Hippocampal formation (tissue), 2 donors: ENCODE measurements around the gene EXOC6B.
"Not testable (repeated sequence)": the region's sequence is repeated elsewhere in the genome, so short reads cannot be mapped to it uniquely, and the experiment has no call there.

Source experiments
- DNase-seq, 2 donors: peaks; one replicate each; lab custom pipeline; 2025; lab: John Stamatoyannopoulos, UW

Gene EXOC6B

GRCh38 chr2:72607189-72607588 lies 218.6 kb downstream of the EXOC6B start:
- no peak for DNase-seq

GRCh38 chr2:72605836-72606442 lies 219.9 kb downstream of the EXOC6B start:
- DNase-seq: peak in 1 of 2 donors; percentile 6

GRCh38 chr2:72604468-72604867 lies 221.4 kb downstream of the EXOC6B start:
- DNase-seq: no peak

GRCh38 chr2:72603481-72603880 lies 222.4 kb downstream of the EXOC6B start:
- no peak for DNase-seq

DNA sequence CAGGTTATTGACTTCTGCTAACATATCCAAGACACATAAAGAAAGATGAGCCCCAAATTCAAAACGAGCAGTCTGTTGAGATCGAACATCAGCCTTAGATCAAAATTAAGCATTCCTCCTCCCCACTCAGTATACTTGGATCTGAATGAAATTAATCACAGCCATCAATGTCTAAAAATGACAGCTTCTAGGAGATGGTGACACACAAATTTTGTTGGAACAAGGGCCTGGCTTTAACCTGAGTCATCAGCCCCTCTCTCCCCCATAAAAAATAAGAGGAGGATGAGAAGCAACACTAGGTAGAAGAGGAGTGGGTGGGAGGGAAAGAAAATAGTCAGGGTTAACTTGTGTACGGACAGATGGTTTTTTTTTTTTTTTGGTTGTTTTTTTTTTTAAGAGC lies 223.1 kb downstream of the EXOC6B start:
- DNase-seq: no peak

GRCh38 chr2:72602095-72602494 lies 223.7 kb downstream of the EXOC6B start:
- no peak for DNase-seq

- not testable (repeated sequence) for DNase-seq
Measured at GRCh38 chr2:72583836-72584235, 242.0 kb downstream of the EXOC6B start.

- DNase-seq: no peak
Measured at GRCh38 chr2:72583376-72583775, 242.5 kb downstream of the EXOC6B start.

DNA sequence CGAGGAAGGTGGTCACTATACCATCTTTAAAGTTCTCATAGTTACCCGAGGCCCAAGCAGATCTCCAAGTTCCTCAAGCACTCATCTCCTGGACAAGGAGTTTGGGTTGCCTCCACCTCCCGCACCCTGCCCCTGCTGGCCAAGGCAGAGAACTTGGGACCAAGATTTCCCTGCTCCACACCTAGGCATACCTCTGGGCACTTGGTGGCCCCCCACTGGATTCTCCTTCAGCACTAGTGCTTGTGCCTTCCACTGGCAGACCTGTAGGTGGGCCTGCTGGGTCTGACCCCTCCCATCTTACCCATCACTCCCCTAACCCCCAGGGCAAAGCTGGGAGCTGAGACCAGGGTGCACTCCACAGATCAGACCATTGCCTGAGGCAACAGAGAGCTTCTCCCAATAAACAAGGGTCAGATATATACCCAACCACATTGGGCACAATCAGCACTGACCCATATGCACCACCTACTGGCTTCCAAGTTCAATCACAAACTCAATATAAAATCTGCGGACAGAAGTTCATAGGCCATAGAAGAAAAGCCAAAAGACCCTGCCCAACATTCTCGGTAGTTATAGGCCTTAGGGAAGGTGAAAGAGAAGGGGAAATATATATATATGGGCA lies 244.2 kb downstream of the EXOC6B start:
- no peak for DNase-seq

DNA sequence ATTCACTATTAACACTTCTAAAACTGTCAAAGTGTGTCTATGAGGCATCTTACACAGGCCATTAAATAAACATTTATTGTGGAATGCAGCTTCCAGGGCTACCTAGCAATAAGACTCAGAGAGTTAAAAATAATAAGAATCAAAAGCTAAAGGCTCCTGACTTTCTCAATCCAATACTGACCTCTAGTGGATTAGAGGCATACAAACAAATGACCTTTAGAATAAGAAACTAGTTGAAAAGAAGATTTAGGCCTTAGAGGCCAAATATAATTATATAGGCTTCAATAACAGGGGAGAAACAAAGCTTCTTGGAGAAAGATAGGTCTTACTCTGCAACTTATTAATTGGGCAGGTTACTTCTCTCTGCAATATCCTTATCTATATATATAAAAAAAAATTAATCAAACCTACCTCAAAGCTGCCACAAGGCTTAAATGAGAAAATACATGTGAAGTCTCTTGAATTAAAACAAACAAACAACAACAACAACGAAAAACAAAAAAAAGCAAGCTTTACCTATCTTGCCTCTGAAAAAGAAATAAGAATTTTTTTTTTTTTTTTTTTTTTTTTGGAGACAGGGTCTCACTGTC lies 246.1 kb downstream of the EXOC6B start:
- peak in 1 of 2 donors; percentile 75 for DNase-seq

- no peak for DNase-seq
Measured at GRCh38 chr2:72576861-72577260, 249.0 kb downstream of the EXOC6B start.

DNA sequence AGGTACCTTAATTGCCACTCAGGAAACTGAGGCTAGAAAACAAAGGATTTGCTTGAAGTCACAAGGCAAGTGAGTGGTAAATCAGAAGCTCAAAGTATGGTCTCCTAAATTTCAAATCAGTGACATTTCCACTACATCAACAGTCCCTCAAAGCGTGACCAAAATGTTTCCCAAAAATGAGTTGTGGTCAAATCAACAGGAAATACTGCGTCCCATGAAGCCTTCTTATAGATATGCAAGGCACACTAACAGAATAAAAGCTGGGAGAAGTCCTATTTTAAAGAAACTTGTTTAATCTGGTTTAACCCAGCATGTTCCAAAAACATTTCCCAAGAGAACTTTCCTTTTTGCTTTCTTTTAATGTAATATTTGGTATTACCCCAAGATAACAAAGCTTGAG lies 249.4 kb downstream of the EXOC6B start:
- no peak for DNase-seq

GRCh38 chr2:72574886-72575285 lies 250.9 kb downstream of the EXOC6B start:
- DNase-seq: no peak

DNA sequence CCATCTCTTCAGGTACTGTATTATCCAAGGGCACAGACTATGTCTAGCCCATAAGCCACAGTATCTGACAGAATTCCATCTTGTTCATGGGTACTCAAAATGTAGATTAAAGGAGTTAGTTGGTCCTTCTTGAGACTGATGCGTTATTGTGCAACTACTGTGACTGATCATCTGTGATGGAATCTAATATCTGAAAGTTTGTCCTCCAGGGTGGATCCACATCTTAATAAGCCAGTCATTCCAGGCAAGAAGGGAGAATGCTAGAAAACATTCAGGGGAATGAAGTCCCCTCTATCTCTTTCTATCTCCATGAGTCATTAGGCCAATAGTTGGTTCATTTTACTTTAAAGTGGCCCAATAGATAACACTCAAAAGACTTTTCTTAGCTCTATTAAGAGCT lies 252.6 kb downstream of the EXOC6B start:
- no peak for DNase-seq

DNA sequence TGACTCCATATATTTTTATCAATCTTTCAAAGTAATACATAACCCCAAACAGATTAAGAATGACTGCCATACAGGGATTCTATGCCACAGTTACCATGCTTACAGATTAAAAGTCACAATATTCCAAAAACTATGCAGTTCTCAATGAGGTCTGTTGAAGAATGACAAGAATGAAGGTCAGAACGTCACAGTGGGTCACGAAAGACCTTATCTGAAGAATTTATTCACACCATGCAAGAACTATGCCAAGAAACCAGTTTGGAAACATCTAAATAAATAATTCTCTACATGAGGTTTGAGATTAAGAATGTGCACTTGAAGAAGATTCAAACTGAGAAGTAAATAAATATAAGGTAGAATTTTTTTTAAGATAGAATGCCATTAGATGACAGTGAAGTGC lies 253.3 kb downstream of the EXOC6B start:
- DNase-seq: no peak

- no peak for DNase-seq
Measured at GRCh38 chr2:72570413-72570812, 255.4 kb downstream of the EXOC6B start.

DNA sequence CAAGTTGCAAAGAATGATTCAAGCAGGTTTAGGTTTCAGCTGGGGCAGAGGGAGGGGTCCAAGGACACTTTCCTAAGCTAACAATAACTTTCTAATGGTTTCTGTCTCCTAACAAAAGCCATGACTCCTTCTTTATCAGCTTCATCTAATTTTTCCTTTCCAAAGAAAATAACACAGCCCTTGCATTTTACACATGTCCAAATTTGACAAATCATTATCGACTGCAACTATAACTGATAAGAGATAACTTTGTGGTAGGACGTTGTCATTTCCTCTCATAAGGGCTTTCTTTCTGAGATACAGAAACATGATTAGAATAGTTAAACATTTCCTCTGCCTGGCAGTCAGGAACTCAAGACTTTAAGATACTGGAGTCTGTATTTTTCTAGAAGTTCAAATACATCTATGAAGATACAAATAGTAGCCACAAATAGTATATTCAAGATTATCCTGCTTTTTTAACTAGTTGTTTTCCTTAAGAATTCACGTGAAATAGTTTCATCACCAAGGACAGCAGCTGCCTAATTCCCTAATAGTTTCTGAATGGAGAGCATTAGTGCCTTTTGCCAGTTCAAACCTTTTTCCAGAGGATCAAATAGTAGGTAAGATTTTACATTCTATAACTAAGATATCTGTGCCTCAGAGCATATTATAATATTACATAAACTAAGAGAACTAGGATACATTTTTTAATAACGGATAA lies 263.2 kb downstream of the EXOC6B start:
- no peak for DNase-seq

DNA sequence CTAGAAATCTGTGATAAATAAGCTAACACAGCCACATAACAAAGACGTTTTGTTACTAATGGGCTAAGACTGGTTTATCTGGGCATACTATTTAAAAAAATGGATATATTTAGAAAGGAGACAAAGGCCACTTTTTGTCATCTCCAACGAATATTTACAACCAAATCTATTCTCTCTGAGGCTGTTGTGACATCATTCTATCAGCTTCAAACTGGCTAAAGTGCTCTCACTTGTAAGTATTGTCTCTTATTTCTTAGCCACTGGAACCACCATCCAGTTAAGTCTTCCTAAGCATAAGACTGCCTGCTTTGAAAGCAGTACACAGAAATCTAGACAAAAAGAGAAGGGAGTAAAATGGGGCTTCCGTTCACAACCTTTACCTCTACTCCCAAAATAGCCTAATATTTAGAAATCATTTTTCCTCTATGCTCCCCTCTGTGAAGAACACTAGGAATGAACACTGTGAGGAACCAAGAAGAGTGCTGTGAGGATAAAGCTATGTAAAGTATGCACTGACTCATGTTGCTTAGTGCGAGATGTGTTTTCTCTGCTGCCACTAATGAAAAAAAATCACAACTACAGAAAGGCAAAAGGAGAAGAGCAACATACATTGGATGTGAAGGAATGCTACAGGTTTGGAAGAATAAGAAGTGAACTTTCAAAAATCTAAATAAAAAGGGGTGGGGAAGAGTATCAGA lies 264.1 kb downstream of the EXOC6B start:
- peak in 1 of 2 donors; percentile 25 for DNase-seq

DNA sequence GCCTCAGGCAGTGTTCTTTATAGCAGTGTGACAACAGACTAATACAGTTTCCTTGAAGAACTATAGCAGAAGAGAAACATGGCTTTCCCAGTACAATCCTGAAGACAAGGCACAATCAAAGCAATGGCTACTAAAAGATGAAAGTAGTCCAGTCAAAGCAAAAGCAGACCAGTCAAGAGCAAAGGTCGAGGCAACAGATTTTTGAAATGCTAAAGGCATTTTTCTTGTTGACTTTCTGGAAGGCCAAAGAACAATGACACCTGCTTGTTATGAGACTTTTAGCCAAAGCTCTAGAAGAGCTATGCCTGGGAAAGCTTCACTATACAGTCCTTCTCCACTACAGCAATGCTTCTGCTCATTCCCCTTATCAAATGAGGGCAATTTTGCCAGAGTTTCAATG lies 269.9 kb downstream of the EXOC6B start:
- no peak for DNase-seq

DNA sequence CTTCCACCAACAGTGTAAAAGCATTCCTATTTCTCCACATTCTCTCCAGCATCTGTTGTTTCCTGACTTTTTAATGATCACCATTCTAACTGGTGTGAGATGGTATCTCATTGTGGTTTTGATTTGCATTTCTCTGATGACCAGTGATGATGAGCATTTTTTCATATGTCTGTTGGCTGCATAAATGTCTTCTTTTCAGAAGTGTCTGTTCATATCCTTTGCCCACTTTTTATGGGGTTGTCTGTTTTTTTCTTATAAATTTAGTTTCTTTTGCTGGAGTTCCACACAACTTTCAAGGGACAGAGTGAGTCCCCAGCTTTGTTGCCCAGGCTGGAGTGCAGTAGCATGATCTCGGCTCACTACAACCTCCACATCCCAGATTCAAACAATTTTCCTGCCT lies 270.5 kb downstream of the EXOC6B start:
- not testable (repeated sequence) for DNase-seq

- not testable (repeated sequence) for DNase-seq
Measured at GRCh38 chr2:72554910-72555309, 270.9 kb downstream of the EXOC6B start.

DNA sequence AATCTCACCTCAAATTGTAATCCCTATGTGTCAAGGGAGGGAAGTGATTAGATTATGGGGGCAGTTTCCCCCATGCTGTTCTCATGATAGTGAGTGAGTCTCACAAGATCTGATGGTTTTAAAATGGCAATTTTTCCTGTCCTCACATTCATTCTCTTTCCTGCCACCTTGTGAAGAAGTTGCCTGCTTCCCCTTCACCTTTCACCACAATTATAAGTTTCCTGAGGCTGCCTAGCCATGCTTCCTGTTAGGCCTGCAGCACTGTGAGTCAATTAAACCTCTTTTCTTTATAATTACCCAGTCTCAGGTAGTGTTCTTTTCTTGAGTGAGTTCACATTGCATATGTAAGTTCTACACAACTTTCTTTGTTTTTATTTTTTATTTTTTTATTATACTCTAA lies 271.5 kb downstream of the EXOC6B start:
- DNase-seq: no peak
